GM19463 (cell line): ENCODE measurements around the gene USP1.

Experiments
- ATAC-seq: cut with Tn5 transposase; IDR thresholded peaks from one replicate; pipeline ENCODE4 v1.9.1; 2021; ENCODE audit warnings: mild to moderate bottlenecking, moderate library complexity; ENCODE audit not compliant: unreplicated experiment

USP1 gene

GRCh38 chr1:62436466-62437272, at the start of gene USP1:
Gene USP1 (plus strand): TSS chr1:62437049. CDS start chr1:62439868, 2,819 bp downstream.
- ATAC-seq, result peak; percentile 73

- ATAC-seq, result no peak
These were observed 47.3 kb upstream of the USP1 start for GRCh38 chr1:62389531-62389930.

GRCh38 chr1:62390071-62390470, 46.8 kb upstream of the USP1 start:
- ATAC-seq, result no peak

- ATAC-seq, result no peak
These were observed 45.4 kb upstream of the USP1 start for GRCh38 chr1:62391369-62391971.

- no peak for ATAC-seq
These were observed 43.9 kb upstream of the USP1 start for GRCh38 chr1:62392951-62393350.

GRCh38 chr1:62394646-62395045, 42.2 kb upstream of the USP1 start:
- ATAC-seq, result no peak

- no peak for ATAC-seq
These were observed 41.6 kb upstream of the USP1 start for GRCh38 chr1:62395291-62395690.

GRCh38 chr1:62396871-62397270, 40.0 kb upstream of the USP1 start:
- no peak for ATAC-seq

GRCh38 chr1:62397301-62397700, 39.5 kb upstream of the USP1 start:
- ATAC-seq, result no peak

- no peak for ATAC-seq
These were observed 38.5 kb upstream of the USP1 start for GRCh38 chr1:62398377-62398776.

GRCh38 chr1:62401034-62401760, 35.7 kb upstream of the USP1 start:
- ATAC-seq, result no peak

GRCh38 chr1:62405247-62405646, 31.6 kb upstream of the USP1 start:
- no peak for ATAC-seq

GRCh38 chr1:62406576-62406975, 30.3 kb upstream of the USP1 start:
- ATAC-seq, result no peak

GRCh38 chr1:62407398-62408009, 29.3 kb upstream of the USP1 start:
- ATAC-seq, result no peak

GRCh38 chr1:62415687-62416086, 21.2 kb upstream of the USP1 start:
- no peak for ATAC-seq

GRCh38 chr1:62417351-62417999, 19.4 kb upstream of the USP1 start:
- ATAC-seq, result no peak

GRCh38 chr1:62420214-62420613, 16.6 kb upstream of the USP1 start:
- no peak for ATAC-seq

GRCh38 chr1:62423580-62424242, 13.1 kb upstream of the USP1 start:
- no peak for ATAC-seq

GRCh38 chr1:62424411-62424810, 12.4 kb upstream of the USP1 start:
- no peak for ATAC-seq

GRCh38 chr1:62425041-62425440, 11.8 kb upstream of the USP1 start:
- no peak for ATAC-seq
